Cardiac muscle cell (in vitro differentiated cells and primary cell): ENCODE results near the gene BMI1. TPM values are rescaled to one million over a fixed set of nuclear protein-coding genes. Genes with fewer than 3 reads are reported as not detected.

ENCODE experiments used
- DNase-seq, 2 donors: peaks; one replicate each; pipeline versions ENCODE4 v3.0.0 to v3.0.0-alpha.2; 2010 to 2017; ENCODE audit warnings: low read depth in 1 of 2, low spot score in 1 of 2
- H3K27ac ChIP-seq: fragments of 200-600 bp; sonication (generic); 2 replicates; pipeline ENCODE4 v1.5.1; 2016
- H3K27me3 ChIP-seq: fragments of 200-600 bp; sonication (generic); 2 replicates; pipeline ENCODE4 v1.6.0; 2016; ENCODE audit warnings: control low read depth
- H3K36me3 ChIP-seq: fragments of 200-600 bp; sonication (generic); 2 replicates; pipeline ENCODE4 v1.5.1; 2016; ENCODE audit warnings: control low read depth
- H3K4me1 ChIP-seq: fragments of 200-600 bp; sonication (generic); 2 replicates; pipeline ENCODE4 v1.8.1; 2017; ENCODE audit warnings: low read depth, mild to moderate bottlenecking, mixed run types
- H3K4me3 ChIP-seq: fragments of 200-600 bp; sonication (generic); 2 replicates; pipeline ENCODE4 v1.5.1; 2016; ENCODE audit warnings: mild to moderate bottlenecking
- H3K9me3 ChIP-seq: fragments of 200-600 bp; sonication (generic); 2 replicates; pipeline ENCODE4 v1.5.1; 2017; ENCODE audit warnings: low read depth, mild to moderate bottlenecking, control low read depth
- CTCF ChIP-seq: IDR thresholded peaks from 2 replicates; pipeline ENCODE4 v1.5.1; 2012; ENCODE audit warnings: low read depth, mild to moderate bottlenecking, low read length
- polyA plus RNA-seq: library from polyadenylated mRNA; unstranded; fragments of >200 nt; fragmentation: Nextera tagmentation; extraction: Ambion mirVana; gene quantifications from 2 replicates; pipeline ENCODE4 v1.2.1, GENCODE V29; 2016
- total RNA-seq: library from RNA; depleted of rRNA; stranded (reverse); fragments of >200 nt; gene quantifications from 2 replicates; pipeline ENCODE4 v1.2.3, GENCODE V29; 2016

Gene BMI1
- total and polyA plus RNA-seq, 2 experiments from 2014 or later: 10.4 to 16.7 TPM

GRCh38 chr10:22293747-22294404 lies 27.0 kb upstream of the BMI1 start:
- Histone ChIP-seq H3K27ac (no peak overlapping the region), H3K9me3 (no peaks in the 10 kb centered on the region), H3K4me3 (no peak overlapping the region), H3K27me3 (peaks cover 6% of the 10 kb centered on the region), H3K4me1 (no peaks in the 10 kb centered on the region), H3K36me3 (no peaks in the 10 kb centered on the region)
- no peak for DNase-seq
- TF ChIP-seq CTCF: no peak

GRCh38 chr10:22294694-22295093 lies 26.2 kb upstream of the BMI1 start:
- no peaks in the 10 kb centered on the region for H3K4me1 ChIP-seq
- H3K9me3 ChIP-seq: no peaks in the 10 kb centered on the region
- DNase-seq: no peak
- no peak overlapping the region for H3K27ac ChIP-seq
- no peak for TF ChIP-seq CTCF
- no peak overlapping the region for H3K4me3 ChIP-seq
- H3K36me3 ChIP-seq: no peaks in the 10 kb centered on the region
- peaks cover 6% of the 10 kb centered on the region for H3K27me3 ChIP-seq

- H3K4me1 ChIP-seq: no peaks in the 10 kb centered on the region
- no peak for DNase-seq
- no peak for TF ChIP-seq CTCF
- H3K36me3 ChIP-seq: no peaks in the 10 kb centered on the region
- H3K9me3 ChIP-seq: no peaks in the 10 kb centered on the region
- no peak overlapping the region for H3K27ac ChIP-seq
- peaks cover 6% of the 10 kb centered on the region for H3K27me3 ChIP-seq
- no peak overlapping the region for H3K4me3 ChIP-seq
Observed at GRCh38 chr10:22301193-22301592, 19.7 kb upstream of the BMI1 start.

- Histone ChIP-seq H3K36me3 (no peaks in the 10 kb centered on the region), H3K27me3 (peaks cover 12% of the 10 kb centered on the region), H3K9me3 (no peaks in the 10 kb centered on the region), H3K4me3 (no peak overlapping the region), H3K27ac (no peak overlapping the region), H3K4me1 (no peaks in the 10 kb centered on the region)
- TF ChIP-seq CTCF: no peak
- no peak for DNase-seq
Observed at GRCh38 chr10:22303461-22303860, 17.4 kb upstream of the BMI1 start.

GRCh38 chr10:22305721-22306120 lies 15.2 kb upstream of the BMI1 start:
- H3K27ac ChIP-seq: no peak overlapping the region
- TF ChIP-seq CTCF: no peak
- no peaks in the 10 kb centered on the region for H3K4me1 ChIP-seq
- peaks cover 20% of the 10 kb centered on the region for H3K27me3 ChIP-seq
- H3K9me3 ChIP-seq: no peaks in the 10 kb centered on the region
- no peaks in the 10 kb centered on the region for H3K36me3 ChIP-seq
- H3K4me3 ChIP-seq: no peak overlapping the region
- DNase-seq: peak in 1 of 2 donors; percentile 6
